ENCODE measurements around the gene PPP2R2B.

Gene PPP2R2B

DNA sequence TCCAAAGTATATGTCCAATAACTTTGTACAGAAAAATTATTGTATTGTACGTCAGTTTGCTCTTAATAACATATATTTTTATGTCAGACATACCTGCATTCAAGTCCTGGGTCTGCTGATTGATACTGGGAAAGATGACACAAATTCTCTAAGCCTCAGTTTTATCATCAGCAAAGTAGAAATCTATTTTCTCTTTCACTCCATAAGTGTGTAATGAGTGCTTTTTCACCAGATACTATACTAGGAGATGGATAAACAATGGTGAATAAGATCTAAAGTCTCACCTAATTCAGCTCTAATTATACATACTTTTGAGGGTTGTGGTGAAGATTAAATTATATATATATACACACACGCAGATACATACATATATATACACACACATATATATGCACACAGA, 12.3 kb downstream of the PPP2R2B start:
- no peak for ATAC-seq
- TF ChIP-seq ZNF8 (CRISPR knock-in tag; IDR thresholded peaks at IDR 0.05) (no peak), BACH2 (CRISPR knock-in tag; IDR thresholded peaks at IDR 0.05; ENCODE audit: borderline replicate concordance) (no peak), ZFP3 (CRISPR knock-in tag; IDR thresholded peaks at IDR 0.05) (no peak), CSRNP3 (CRISPR knock-in tag; IDR thresholded peaks at IDR 0.05) (no peak)
- TF ChIP-seq, protein P1, sequence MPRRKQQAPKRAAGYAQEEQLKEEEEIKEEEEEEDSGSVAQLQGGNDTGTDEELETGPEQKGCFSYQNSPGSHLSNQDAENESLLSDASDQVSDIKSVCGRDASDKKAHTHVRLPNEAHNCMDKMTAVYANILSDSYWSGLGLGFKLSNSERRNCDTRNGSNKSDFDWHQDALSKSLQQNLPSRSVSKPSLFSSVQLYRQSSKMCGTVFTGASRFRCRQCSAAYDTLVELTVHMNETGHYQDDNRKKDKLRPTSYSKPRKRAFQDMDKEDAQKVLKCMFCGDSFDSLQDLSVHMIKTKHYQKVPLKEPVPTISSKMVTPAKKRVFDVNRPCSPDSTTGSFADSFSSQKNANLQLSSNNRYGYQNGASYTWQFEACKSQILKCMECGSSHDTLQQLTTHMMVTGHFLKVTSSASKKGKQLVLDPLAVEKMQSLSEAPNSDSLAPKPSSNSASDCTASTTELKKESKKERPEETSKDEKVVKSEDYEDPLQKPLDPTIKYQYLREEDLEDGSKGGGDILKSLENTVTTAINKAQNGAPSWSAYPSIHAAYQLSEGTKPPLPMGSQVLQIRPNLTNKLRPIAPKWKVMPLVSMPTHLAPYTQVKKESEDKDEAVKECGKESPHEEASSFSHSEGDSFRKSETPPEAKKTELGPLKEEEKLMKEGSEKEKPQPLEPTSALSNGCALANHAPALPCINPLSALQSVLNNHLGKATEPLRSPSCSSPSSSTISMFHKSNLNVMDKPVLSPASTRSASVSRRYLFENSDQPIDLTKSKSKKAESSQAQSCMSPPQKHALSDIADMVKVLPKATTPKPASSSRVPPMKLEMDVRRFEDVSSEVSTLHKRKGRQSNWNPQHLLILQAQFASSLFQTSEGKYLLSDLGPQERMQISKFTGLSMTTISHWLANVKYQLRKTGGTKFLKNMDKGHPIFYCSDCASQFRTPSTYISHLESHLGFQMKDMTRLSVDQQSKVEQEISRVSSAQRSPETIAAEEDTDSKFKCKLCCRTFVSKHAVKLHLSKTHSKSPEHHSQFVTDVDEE (CRISPR knock-in tag; IDR thresholded peaks at IDR 0.05) = no peak

GRCh38 chr5:146862641-146863040, 15.9 kb downstream of the PPP2R2B start:
- no peak for ATAC-seq
- no peak for TF ChIP-seq RARB (CRISPR knock-in tag; IDR thresholded peaks at IDR 0.05)
- TF ChIP-seq PPARA (CRISPR knock-in tag; IDR thresholded peaks at IDR 0.05; ENCODE audit: borderline replicate concordance) = no peak
- no peak for TF ChIP-seq GLIS3 (CRISPR knock-in tag; IDR thresholded peaks at IDR 0.05)
- no peak for TF ChIP-seq ESRRG (CRISPR knock-in tag; IDR thresholded peaks at IDR 0.05)
- no peak for TF ChIP-seq ZNF70 (CRISPR knock-in tag; IDR thresholded peaks at IDR 0.05)
- TF ChIP-seq ZC3H10 (CRISPR knock-in tag; IDR thresholded peaks at IDR 0.05) = no peak
- no peak for TF ChIP-seq CSRNP3 (CRISPR knock-in tag; IDR thresholded peaks at IDR 0.05)
- no peak for TF ChIP-seq BACH2 (CRISPR knock-in tag; IDR thresholded peaks at IDR 0.05; ENCODE audit: borderline replicate concordance)
- no peak for TF ChIP-seq SNAI2 (CRISPR knock-in tag; IDR thresholded peaks at IDR 0.05)
- no peak for TF ChIP-seq ZFP3 (CRISPR knock-in tag; IDR thresholded peaks at IDR 0.05)
- no peak for TF ChIP-seq CREB5 (CRISPR knock-in tag; IDR thresholded peaks at IDR 0.05; ENCODE audit: low read depth)
- no peak for TF ChIP-seq ISL1 (CRISPR knock-in tag; IDR thresholded peaks at IDR 0.05)

DNA sequence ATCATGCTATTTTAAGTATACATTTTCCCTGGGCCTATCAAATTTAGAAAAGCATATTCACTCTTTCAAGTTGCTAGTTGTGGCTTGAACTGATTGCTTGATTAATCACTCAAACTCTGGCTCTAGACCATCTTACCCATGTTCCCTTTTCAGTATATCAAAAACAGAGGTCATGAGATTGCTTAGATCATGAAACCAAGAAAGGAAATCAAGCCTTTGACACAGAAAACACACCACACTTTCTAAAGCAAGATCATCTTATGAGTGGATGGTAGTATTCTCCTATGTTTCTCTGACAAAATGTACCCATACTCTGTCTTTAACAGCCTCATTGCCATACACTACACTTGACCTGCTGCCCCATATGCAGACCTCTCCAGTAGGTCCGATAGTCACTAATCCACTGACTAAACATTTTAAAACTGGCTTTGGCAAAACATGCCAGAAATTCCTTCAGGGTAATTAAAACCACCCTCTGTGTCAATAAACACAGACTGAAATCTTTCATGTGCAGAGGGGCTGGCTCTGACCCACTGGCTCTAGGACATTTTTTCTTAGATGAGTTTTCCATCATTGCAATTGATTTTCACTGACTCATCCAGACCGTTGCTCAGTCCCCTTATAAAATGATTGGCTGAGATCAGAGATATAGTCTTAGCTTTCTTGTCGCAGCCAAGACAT, 18.2 kb downstream of the PPP2R2B start:
- ATAC-seq = peak; percentile 90
- TF ChIP-seq CSDC2 (CRISPR knock-in tag; IDR thresholded peaks at IDR 0.05) = no peak
- no peak for TF ChIP-seq RARB (CRISPR knock-in tag; IDR thresholded peaks at IDR 0.05)
- TF ChIP-seq ESRRG (CRISPR knock-in tag; IDR thresholded peaks at IDR 0.05) = no peak
- 0 out of 2 replicates have a peak, but pooled peaks have one; percentile 17 for TF ChIP-seq ISL1 (CRISPR knock-in tag; IDR thresholded peaks at IDR 0.05)
- no peak for TF ChIP-seq ZNF8 (CRISPR knock-in tag; IDR thresholded peaks at IDR 0.05)
- 0 out of 2 replicates have a peak, but pooled peaks have one; percentile 42 for TF ChIP-seq POU6F1 (CRISPR knock-in tag; IDR thresholded peaks at IDR 0.05; ENCODE audit: borderline replicate concordance, low read depth)

GRCh38 chr5:146852089-146852488, 26.5 kb downstream of the PPP2R2B start:
- no peak for ATAC-seq
- TF ChIP-seq ZFP3 (CRISPR knock-in tag; IDR thresholded peaks at IDR 0.05) (no peak), BACH2 (CRISPR knock-in tag; IDR thresholded peaks at IDR 0.05; ENCODE audit: borderline replicate concordance) (no peak), PPARA (CRISPR knock-in tag; IDR thresholded peaks at IDR 0.05; ENCODE audit: borderline replicate concordance) (no peak), TCF4 (CRISPR knock-in tag; IDR thresholded peaks at IDR 0.05; ENCODE audit: borderline replicate concordance) (no peak), GLIS3 (CRISPR knock-in tag; IDR thresholded peaks at IDR 0.05) (no peak), RARB (CRISPR knock-in tag; IDR thresholded peaks at IDR 0.05) (no peak), CSRNP3 (CRISPR knock-in tag; IDR thresholded peaks at IDR 0.05) (no peak), POU6F1 (CRISPR knock-in tag; IDR thresholded peaks at IDR 0.05; ENCODE audit: borderline replicate concordance, low read depth) (no peak), ZNF8 (CRISPR knock-in tag; IDR thresholded peaks at IDR 0.05) (no peak), ISL1 (CRISPR knock-in tag; IDR thresholded peaks at IDR 0.05) (no peak), ZNF565 (CRISPR knock-in tag; conservative IDR thresholded peaks at IDR 0.05; ENCODE audit: low read depth) (no peak)
- TF ChIP-seq, protein P1 (CRISPR knock-in tag; IDR thresholded peaks at IDR 0.05) = no peak

Measured in SK-N-SH treated with all-trans-retinoic acid at 6 μM for 48 hours (cell line).